ENCODE measurements around the gene YIF1A. TPM values are rescaled to one million over a fixed set of nuclear protein-coding genes. Genes with fewer than 3 reads are reported as not detected.

Gene YIF1A
- total and polyA plus RNA-seq, 5 donors from 2014 or later = 29.3 to 71.3 (median 48.6) TPM

DNA sequence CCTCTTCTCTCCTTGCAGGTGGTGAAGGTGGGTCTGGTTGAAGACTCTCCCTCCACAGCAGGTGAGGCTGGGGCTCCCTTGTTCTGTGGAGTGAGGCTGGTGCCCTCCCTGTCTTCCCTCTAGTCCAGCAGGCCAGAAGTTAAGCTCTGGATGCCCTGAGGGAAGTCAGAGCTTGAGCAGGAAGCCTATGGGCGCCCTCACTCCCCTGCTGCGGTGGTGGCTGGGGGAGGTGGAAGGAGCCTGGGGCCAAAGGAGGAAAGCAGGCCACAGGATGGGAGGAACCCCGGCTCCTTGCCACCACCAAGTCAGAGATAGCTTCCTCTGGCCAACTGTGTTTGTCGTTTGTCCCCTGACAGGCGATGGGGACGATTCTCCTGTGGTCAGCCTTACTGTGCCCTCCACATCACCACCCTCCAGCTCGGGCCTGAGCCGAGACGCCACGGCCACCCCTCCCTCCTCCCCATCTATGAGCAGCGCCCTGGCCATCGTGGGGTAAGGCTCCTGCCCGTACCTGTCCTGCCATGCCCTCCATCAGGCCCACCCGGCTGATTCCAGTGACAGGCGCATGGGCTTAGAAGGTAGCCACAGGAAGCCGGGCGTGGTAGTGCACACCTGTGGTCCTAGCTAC lies 50.0 kb downstream of the YIF1A start:
- no peaks in the 10 kb centered on the region for H3K4me1 ChIP-seq (ENCODE audit: control insufficient read depth, insufficient read depth, low read length, poor library complexity, severe bottlenecking)
- no peak for DNase-seq
- no peaks in the 10 kb centered on the region for H3K9me3 ChIP-seq (ENCODE audit: control insufficient read depth in 2 of 2, low read length in 2 of 2)
- ATAC-seq (ENCODE audit: low read depth in 2 of 2) = no peak
- Mint-ChIP-seq H3K9me3 (no peaks in the 10 kb centered on the region), H3K36me3 (peaks cover 40% of the 10 kb centered on the region), H3K4me3 (no peak overlapping the region), H3K27me3 (no peaks in the 10 kb centered on the region), H3K27ac (no peak overlapping the region), H3K4me1 (peaks cover 0 to 5% (median 0%) of the 10 kb centered on the region in 4 donors)
- no peaks in the 10 kb centered on the region for H3K27me3 ChIP-seq (ENCODE audit: control insufficient read depth, insufficient read depth, low read length)
- peaks cover 83% of the 10 kb centered on the region for H3K36me3 ChIP-seq (ENCODE audit: control insufficient read depth, insufficient read depth, low read length)
- H3K27ac ChIP-seq (ENCODE audit: insufficient read depth, low read length, poor library complexity, severe bottlenecking) = no peak overlapping the region
- no peak overlapping the region for H3K4me3 ChIP-seq (ENCODE audit: low read depth, low read length)

DNA sequence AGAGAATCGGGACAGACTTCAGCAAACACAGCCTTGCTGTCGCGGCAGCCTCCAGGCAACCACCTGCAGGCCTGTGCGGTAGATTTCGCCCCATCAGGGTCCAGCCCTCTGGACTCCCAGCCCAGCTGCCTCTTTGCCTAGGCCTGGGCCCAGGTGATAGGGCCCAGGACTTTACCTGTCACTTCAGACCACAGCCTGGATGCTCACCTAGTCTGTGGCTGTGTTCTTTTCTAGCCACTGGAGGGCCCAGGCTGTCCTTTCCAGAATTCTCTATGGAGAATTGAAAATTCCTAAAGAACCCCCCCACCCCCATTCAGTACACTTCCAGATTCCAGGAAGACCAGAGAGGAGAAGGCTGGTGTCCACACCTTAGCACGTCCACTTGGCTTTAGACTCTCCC lies 51.1 kb downstream of the YIF1A start:
- Histone ChIP-seq H3K9me3 (ENCODE audit: control insufficient read depth in 2 of 2, low read length in 2 of 2) (no peaks in the 10 kb centered on the region), H3K27ac (ENCODE audit: insufficient read depth, low read length, poor library complexity, severe bottlenecking) (no peak overlapping the region), H3K36me3 (ENCODE audit: control insufficient read depth, insufficient read depth, low read length) (peaks cover 88% of the 10 kb centered on the region), H3K4me1 (ENCODE audit: control insufficient read depth, insufficient read depth, low read length, poor library complexity, severe bottlenecking) (no peaks in the 10 kb centered on the region), H3K4me3 (ENCODE audit: low read depth, low read length) (no peak overlapping the region), H3K27me3 (ENCODE audit: control insufficient read depth, insufficient read depth, low read length) (no peaks in the 10 kb centered on the region)
- Mint-ChIP-seq H3K27ac (peak overlapping the region in 2 of 3 donors; percentile 20 to 83), H3K4me1 (peaks cover 0 to 5% (median 0%) of the 10 kb centered on the region in 4 donors), H3K9me3 (no peaks in the 10 kb centered on the region), H3K27me3 (no peaks in the 10 kb centered on the region), H3K4me3 (no peak overlapping the region), H3K36me3 (peaks cover 51% of the 10 kb centered on the region)
- DNase-seq = no peak
- ATAC-seq (ENCODE audit: low read depth in 2 of 2) = no peak

DNA sequence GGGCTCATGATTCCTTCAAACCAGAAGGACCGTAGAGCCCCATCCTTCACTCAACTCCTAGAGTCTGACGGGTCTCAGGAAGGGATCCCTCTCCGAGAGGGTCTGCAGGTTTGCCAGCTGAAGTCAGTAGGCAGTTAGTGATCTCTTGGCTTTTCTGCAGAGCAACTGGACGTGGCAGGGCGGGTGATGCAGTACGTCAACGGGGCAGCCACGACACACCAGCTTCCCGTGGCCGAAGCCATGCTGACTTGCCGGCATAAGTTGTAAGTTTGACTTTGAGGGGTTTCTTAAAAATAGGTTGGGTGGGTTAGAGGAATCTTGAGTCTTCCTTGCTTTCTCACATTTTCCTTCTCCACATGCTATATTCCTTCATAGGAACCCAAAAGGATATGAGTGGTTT lies 53.8 kb downstream of the YIF1A start:
- no peaks in the 10 kb centered on the region for H3K9me3 Mint-ChIP-seq
- H3K27ac Mint-ChIP-seq = peak overlapping the region; percentile 27 to 32 (median 27)
- H3K9me3 ChIP-seq (ENCODE audit: control insufficient read depth in 2 of 2, low read length in 2 of 2) = no peaks in the 10 kb centered on the region
- no peak overlapping the region for H3K4me3 ChIP-seq (ENCODE audit: low read depth, low read length)
- H3K36me3 ChIP-seq (ENCODE audit: control insufficient read depth, insufficient read depth, low read length) = peaks cover 90% of the 10 kb centered on the region
- H3K4me3 Mint-ChIP-seq = no peak overlapping the region
- H3K27me3 ChIP-seq (ENCODE audit: control insufficient read depth, insufficient read depth, low read length) = no peaks in the 10 kb centered on the region
- no peak for DNase-seq
- H3K27ac ChIP-seq (ENCODE audit: insufficient read depth, low read length, poor library complexity, severe bottlenecking) = no peak overlapping the region
- H3K4me1 ChIP-seq (ENCODE audit: control insufficient read depth, insufficient read depth, low read length, poor library complexity, severe bottlenecking) = no peaks in the 10 kb centered on the region
- peaks cover 56% of the 10 kb centered on the region for H3K36me3 Mint-ChIP-seq
- H3K4me1 Mint-ChIP-seq = no peaks in the 10 kb centered on the region
- H3K27me3 Mint-ChIP-seq = no peaks in the 10 kb centered on the region
- ATAC-seq (ENCODE audit: low read depth in 2 of 2) = no peak

Other genes starting within 250 kb of the YIF1A start
- gene GAL3ST3, start 240.0 kb downstream of the YIF1A start, total RNA-seq = not detected
- gene GAL3ST3, start 240.0 kb downstream of the YIF1A start, polyA plus RNA-seq = not detected
- 172 TPM for gene SF3B2, start 236.8 kb downstream of the YIF1A start, total RNA-seq
- gene SF3B2, start 236.8 kb downstream of the YIF1A start, polyA plus RNA-seq = 10 to 100 TPM; 67.6 to 79.7 (median 75.2) TPM
- gene PACS1, start 218.9 kb downstream of the YIF1A start, total RNA-seq = 306 TPM
- 10 to 100 TPM; 43.8 to 57.8 (median 47.1) TPM for gene PACS1, start 218.9 kb downstream of the YIF1A start, polyA plus RNA-seq
- 42.1 TPM for gene KLC2, start 31.4 kb downstream of the YIF1A start, total RNA-seq
- 1 to 10 TPM; 2.5 to 3.8 (median 3.3) TPM for gene KLC2, start 31.4 kb downstream of the YIF1A start, polyA plus RNA-seq
- 79.6 TPM for gene RAB1B, start 20.5 kb downstream of the YIF1A start, total RNA-seq
- 10 to 100 TPM; 13.1 to 19.6 (median 15.1) TPM for gene RAB1B, start 20.5 kb downstream of the YIF1A start, polyA plus RNA-seq
- gene CNIH2, start 11.0 kb downstream of the YIF1A start, total RNA-seq = 4.5 TPM
- not detected for gene CNIH2, start 11.0 kb downstream of the YIF1A start, polyA plus RNA-seq
- gene TMEM151A, start 2.8 kb upstream of the YIF1A start, total RNA-seq = not detected
- not detected for gene TMEM151A, start 2.8 kb upstream of the YIF1A start, polyA plus RNA-seq
- gene CD248, start 27.9 kb upstream of the YIF1A start, total RNA-seq = 0.30 TPM
- gene CD248, start 27.9 kb upstream of the YIF1A start, polyA plus RNA-seq = under 1 TPM; 0.06 to 0.11 (median 0.10) TPM
- gene RIN1, start 47.3 kb upstream of the YIF1A start, total RNA-seq = 0.57 TPM
- 1 to 10 TPM in 1 of 4 donors, under 1 TPM in 3; 0.33 to 1.0 (median 0.95) TPM for gene RIN1, start 47.3 kb upstream of the YIF1A start, polyA plus RNA-seq
- gene BRMS1, start 56.0 kb upstream of the YIF1A start, total RNA-seq = 53.4 TPM
- gene BRMS1, start 56.0 kb upstream of the YIF1A start, polyA plus RNA-seq = 10 to 100 TPM; 74.7 to 90.4 (median 82.5) TPM
- 3.5 TPM for gene B4GAT1, start 58.5 kb upstream of the YIF1A start, total RNA-seq
- 10 to 100 TPM in 3 of 4 donors, 1 to 10 TPM in 1; 8.4 to 15.1 (median 12.3) TPM for gene B4GAT1, start 58.5 kb upstream of the YIF1A start, polyA plus RNA-seq
- 3.4 TPM for gene SLC29A2, start 82.6 kb upstream of the YIF1A start, total RNA-seq
- gene SLC29A2, start 82.6 kb upstream of the YIF1A start, polyA plus RNA-seq = 1 to 10 TPM in 3 of 4 donors, under 1 TPM in 1; 0.83 to 2.3 (median 1.6) TPM
- gene NPAS4, start 131.9 kb upstream of the YIF1A start, total RNA-seq = not detected
- gene NPAS4, start 131.9 kb upstream of the YIF1A start, polyA plus RNA-seq = not detected
- gene MRPL11, start 149.7 kb upstream of the YIF1A start, total RNA-seq = 22.7 TPM
- gene MRPL11, start 149.7 kb upstream of the YIF1A start, polyA plus RNA-seq = 10 to 100 TPM; 80.4 to 96.9 (median 84.5) TPM
- gene PELI3, start 177.8 kb upstream of the YIF1A start, total RNA-seq = 9.6 TPM
- 1 to 10 TPM; 4.4 to 9.3 (median 5.7) TPM for gene PELI3, start 177.8 kb upstream of the YIF1A start, polyA plus RNA-seq
- 29.5 TPM for gene DPP3, start 191.3 kb upstream of the YIF1A start, total RNA-seq
- 10 to 100 TPM; 27.1 to 38.7 (median 32.8) TPM for gene DPP3, start 191.3 kb upstream of the YIF1A start, polyA plus RNA-seq
- 16.4 TPM for gene BBS1, start 221.5 kb upstream of the YIF1A start, total RNA-seq
- 1 to 10 TPM; 5.6 to 9.4 (median 7.0) TPM for gene BBS1, start 221.5 kb upstream of the YIF1A start, polyA plus RNA-seq